A549 (cell line): ENCODE results near the gene GMDS.

Experiments
- CTCF ChIP-seq: fragments of >200 bp; sonication (Bioruptor Twin); formaldehyde crosslinking; IDR thresholded peaks from 3 replicates; pipeline ENCODE4 v1.5.1; 2016
- EP300 ChIP-seq, 2 experiments: fragments of >200 bp; sonication (Bioruptor Twin); formaldehyde crosslinking; IDR thresholded peaks; 2 replicates in 1 of 2; 3 replicates in 1 of 2; pipeline ENCODE4 v1.6.1; 2016 to 2017
- MAFK ChIP-seq: fragments of 450-650 bp; IDR thresholded peaks from 2 replicates; pipeline ENCODE4 v1.6.1; 2014; ENCODE audit not compliant: partially characterized antibody
- MAZ ChIP-seq: fragments of 150-350 bp; IDR thresholded peaks from 2 replicates; pipeline ENCODE4 v1.6.1; 2014; ENCODE audit warnings: antibody characterized with exemption, low read depth, low read length, borderline replicate concordance
- POLR2A ChIP-seq: IDR thresholded peaks from 2 replicates; pipeline ENCODE4 v1.6.1; 2012; ENCODE audit warnings: mild to moderate bottlenecking, low read length
- TF ChIP-seq, protein P1 (sequence below): IDR thresholded peaks from 2 replicates; pipeline ENCODE4 v1.6.1; 2012

DNA sequence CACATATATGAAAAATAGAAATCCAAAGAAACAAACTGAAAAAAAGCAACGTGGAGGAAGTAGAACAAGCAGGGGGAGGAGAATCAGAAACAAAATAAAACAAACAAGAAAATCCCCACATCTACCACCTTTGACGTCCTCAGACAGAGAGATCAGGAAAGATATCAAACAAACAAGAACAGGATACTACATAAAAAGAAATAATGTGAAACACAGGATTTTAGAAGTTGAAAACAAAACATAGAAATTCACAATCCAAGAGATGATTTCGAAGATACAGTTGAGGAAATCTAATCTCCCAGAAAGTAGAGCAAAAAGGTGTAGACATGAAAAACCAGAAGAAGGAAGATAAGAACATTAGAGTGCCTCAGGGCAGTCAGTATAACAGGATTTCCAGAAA, 514.5 kb downstream of the GMDS start:
- TF ChIP-seq, protein P1, sequence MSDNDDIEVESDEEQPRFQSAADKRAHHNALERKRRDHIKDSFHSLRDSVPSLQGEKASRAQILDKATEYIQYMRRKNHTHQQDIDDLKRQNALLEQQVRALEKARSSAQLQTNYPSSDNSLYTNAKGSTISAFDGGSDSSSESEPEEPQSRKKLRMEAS, result no peak
- no peak for TF ChIP-seq EP300 (IDR thresholded peaks at IDR 0.05)
- no peak for TF ChIP-seq POLR2A
- no peak for TF ChIP-seq MAZ
- no peak for TF ChIP-seq MAFK
- no peak for TF ChIP-seq CTCF
